NCI-H2227 treated with DMSO at 0.1 percent for 48 hours (cell line): ENCODE measurements around the gene TNIP1.

ENCODE experiments used
- DNase-seq: peaks from one replicate; lab custom pipeline; 2025; lab: John Stamatoyannopoulos, UW

The TNIP1 gene

GRCh38 chr5:151105561-151105960, 24.7 kb upstream of the TNIP1 start:
- DNase-seq, result no peak

GRCh38 chr5:151104795-151105194, 24.0 kb upstream of the TNIP1 start:
- DNase-seq, result no peak

- DNase-seq, result no peak
Observed at GRCh38 chr5:151101746-151102145, 20.9 kb upstream of the TNIP1 start.

- DNase-seq, result no peak
Observed at GRCh38 chr5:151101151-151101550, 20.3 kb upstream of the TNIP1 start.

GRCh38 chr5:151100681-151101080, 19.8 kb upstream of the TNIP1 start:
- DNase-seq, result no peak

- no peak for DNase-seq
Observed at GRCh38 chr5:151098768-151099121, 17.9 kb upstream of the TNIP1 start.

- DNase-seq, result no peak
Observed at GRCh38 chr5:151097820-151098767, 17.3 kb upstream of the TNIP1 start.

- no peak for DNase-seq
Observed at GRCh38 chr5:151097061-151097460, 16.2 kb upstream of the TNIP1 start.

GRCh38 chr5:151096001-151096373, 15.2 kb upstream of the TNIP1 start:
- DNase-seq, result no peak

GRCh38 chr5:151095341-151096000, 14.6 kb upstream of the TNIP1 start:
- DNase-seq, result no peak

- DNase-seq, result no peak
Observed at GRCh38 chr5:151094852-151095245, 14.0 kb upstream of the TNIP1 start.

GRCh38 chr5:151094030-151094851, 13.4 kb upstream of the TNIP1 start:
- no peak for DNase-seq

- no peak for DNase-seq
Observed at GRCh38 chr5:151093476-151093889, 12.6 kb upstream of the TNIP1 start.

GRCh38 chr5:151092762-151093161, 11.9 kb upstream of the TNIP1 start:
- no peak for DNase-seq

- DNase-seq, result no peak
Observed at GRCh38 chr5:151089726-151090125, 8.9 kb upstream of the TNIP1 start.

- no peak for DNase-seq
Observed at GRCh38 chr5:151088986-151089385, 8.2 kb upstream of the TNIP1 start.

- no peak for DNase-seq
Observed at GRCh38 chr5:151087486-151087885, 6.7 kb upstream of the TNIP1 start.

GRCh38 chr5:151086905-151087360, 6.1 kb upstream of the TNIP1 start:
- no peak for DNase-seq

- DNase-seq, result no peak
Observed at GRCh38 chr5:151086192-151086869, 5.5 kb upstream of the TNIP1 start.

- DNase-seq, result no peak
Observed at GRCh38 chr5:151085517-151086041, 4.7 kb upstream of the TNIP1 start.

GRCh38 chr5:151084363-151084762, 3.5 kb upstream of the TNIP1 start:
- no peak for DNase-seq
